Measurements from ENCODE around the gene RBM48.
"Not testable (repeated sequence)": the region's sequence is repeated elsewhere in the genome, so short reads cannot be mapped to it uniquely, and the experiment has no call there.

Gene RBM48

DNA sequence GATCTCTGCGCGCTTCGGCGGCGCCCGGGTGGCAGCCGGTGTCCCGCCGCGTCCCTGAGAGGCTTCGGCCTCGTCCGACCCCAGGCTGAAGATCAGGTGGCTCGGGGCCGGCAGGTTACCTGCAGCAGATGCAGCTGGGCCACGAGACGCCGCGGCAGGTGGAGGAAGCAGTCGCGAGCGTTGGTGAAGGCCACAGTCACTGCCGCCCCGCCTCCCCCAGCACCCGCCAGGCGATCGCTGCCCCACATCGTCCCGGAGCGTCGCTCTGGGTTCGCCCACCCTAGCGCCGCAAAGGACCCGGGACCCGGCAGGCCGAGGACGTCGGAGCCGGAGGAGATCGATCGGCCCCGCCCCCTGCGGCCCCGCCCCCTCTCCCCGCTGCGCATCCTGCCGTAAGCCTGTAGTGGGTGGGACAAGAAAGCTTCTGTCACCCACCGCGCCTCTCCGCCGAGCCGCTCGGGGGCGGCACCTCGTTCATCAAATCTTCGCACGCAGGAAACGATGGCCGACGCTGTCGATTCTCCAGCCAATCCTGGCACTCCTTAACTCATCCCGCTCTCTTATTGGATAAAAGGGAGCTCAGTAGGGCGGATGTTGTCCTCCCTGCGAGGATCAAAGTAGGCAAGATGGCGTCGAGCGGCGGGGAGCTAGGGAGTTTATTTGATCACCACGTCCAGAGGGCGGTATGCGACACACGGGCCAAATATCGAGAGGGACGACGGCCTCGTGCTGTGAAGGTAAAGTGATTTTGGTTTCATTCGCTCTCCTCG, at the start of gene RBM48, which contains the start of gene PEX1:
TSS of gene RBM48 (plus strand) at position 608 of the 770 bp plus-strand sequence. CDS start at position 627, 19 bp downstream.
TSS of gene PEX1 (minus strand) at position 333 of the 770 bp plus-strand sequence. CDS start at position 248, 85 bp downstream.
- TF ChIP-seq, protein P1, sequence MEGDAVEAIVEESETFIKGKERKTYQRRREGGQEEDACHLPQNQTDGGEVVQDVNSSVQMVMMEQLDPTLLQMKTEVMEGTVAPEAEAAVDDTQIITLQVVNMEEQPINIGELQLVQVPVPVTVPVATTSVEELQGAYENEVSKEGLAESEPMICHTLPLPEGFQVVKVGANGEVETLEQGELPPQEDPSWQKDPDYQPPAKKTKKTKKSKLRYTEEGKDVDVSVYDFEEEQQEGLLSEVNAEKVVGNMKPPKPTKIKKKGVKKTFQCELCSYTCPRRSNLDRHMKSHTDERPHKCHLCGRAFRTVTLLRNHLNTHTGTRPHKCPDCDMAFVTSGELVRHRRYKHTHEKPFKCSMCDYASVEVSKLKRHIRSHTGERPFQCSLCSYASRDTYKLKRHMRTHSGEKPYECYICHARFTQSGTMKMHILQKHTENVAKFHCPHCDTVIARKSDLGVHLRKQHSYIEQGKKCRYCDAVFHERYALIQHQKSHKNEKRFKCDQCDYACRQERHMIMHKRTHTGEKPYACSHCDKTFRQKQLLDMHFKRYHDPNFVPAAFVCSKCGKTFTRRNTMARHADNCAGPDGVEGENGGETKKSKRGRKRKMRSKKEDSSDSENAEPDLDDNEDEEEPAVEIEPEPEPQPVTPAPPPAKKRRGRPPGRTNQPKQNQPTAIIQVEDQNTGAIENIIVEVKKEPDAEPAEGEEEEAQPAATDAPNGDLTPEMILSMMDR (IDR thresholded peaks at IDR 0.05; ENCODE audit: low read length), result peak; percentile 53
- TF ChIP-seq EZH2phosphoT487 (IDR thresholded peaks at IDR 0.05; ENCODE audit: low read length) (no peak), EZH2 (optimal IDR thresholded peaks at IDR 0.05; ENCODE audit: low read depth, low read length) (no peak)
- H3K79me2 ChIP-seq (ENCODE audit: low read length), result peaks cover 52% of the 10 kb centered on the region
- DNase-seq, result peak; percentile 99

DNA sequence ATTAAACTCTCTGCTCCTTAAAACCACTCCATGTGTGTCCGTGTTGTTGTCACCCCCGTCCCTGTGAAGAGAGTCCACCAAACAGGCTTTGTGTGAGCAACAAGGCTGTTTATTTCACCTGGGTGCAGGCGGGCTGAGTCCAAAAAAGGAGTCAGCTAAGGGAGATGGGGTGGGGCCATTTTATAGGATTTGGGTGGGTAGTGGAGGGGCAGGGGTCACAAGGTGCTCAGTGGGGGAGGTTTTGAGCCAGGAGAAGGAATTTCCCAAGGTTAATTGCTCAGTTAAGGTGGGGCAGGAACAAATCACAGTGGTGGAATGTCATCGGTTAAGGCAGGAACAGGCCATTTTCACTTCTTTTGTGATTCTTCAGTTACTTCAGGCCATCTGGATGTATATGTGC, 49.4 kb upstream of the RBM48 start:
- not testable (repeated sequence) for H3K36me3 ChIP-seq (replicated peaks; ENCODE audit: insufficient read depth, low read length); H3K9ac ChIP-seq (ENCODE audit: low read length); H3K4me1 ChIP-seq (ENCODE audit: low read length); H4K20me1 ChIP-seq (ENCODE audit: insufficient read depth, low read length); H3K79me2 ChIP-seq (ENCODE audit: low read length); DNase-seq; H3K4me2 ChIP-seq (ENCODE audit: low read depth, low read length); H3K27ac ChIP-seq (ENCODE audit: low read length); H3K4me3 ChIP-seq (ENCODE audit: low read length); H2AFZ ChIP-seq (ENCODE audit: low read length); H3K9me2 ChIP-seq (replicated peaks; ENCODE audit: insufficient read depth, low read length); H3F3A ChIP-seq (ENCODE audit: insufficient read depth, low read length); H3K9me3 ChIP-seq (replicated peaks; ENCODE audit: insufficient read depth, low read length); H3K27me3 ChIP-seq (replicated peaks; ENCODE audit: insufficient read depth, low read length)

More for the DNA sequence above, at the start of gene RBM48, which contains the start of gene PEX1:
- Histone ChIP-seq H3K9ac (ENCODE audit: low read length) (peak within 1 kb of the TSS; percentile 94), H4K20me1 (ENCODE audit: insufficient read depth, low read length) (no peaks in the 10 kb centered on the region), H2AFZ (ENCODE audit: low read length) (peak within 1 kb of the TSS; percentile 95), H3K4me1 (ENCODE audit: low read length) (peaks cover 5% of the 10 kb centered on the region), H3F3A (ENCODE audit: insufficient read depth, low read length) (peaks cover 14% of the 10 kb centered on the region), H3K4me2 (ENCODE audit: low read depth, low read length) (peak within 1 kb of the TSS; percentile 75), H3K9me2 (replicated peaks; ENCODE audit: insufficient read depth, low read length) (no peaks in the 10 kb centered on the region), H3K4me3 (ENCODE audit: low read length) (peak within 1 kb of the TSS; percentile 98), H3K27ac (ENCODE audit: low read length) (peak within 1 kb of the TSS; percentile 92), H3K27me3 (replicated peaks; ENCODE audit: insufficient read depth, low read length) (no peaks in the 10 kb centered on the region), H3K9me3 (replicated peaks; ENCODE audit: insufficient read depth, low read length) (no peaks in the 10 kb centered on the region), H3K36me3 (replicated peaks; ENCODE audit: insufficient read depth, low read length) (peaks cover 6% of the 10 kb centered on the region; the same call in 1 of the 2 replicates)

DNA sequence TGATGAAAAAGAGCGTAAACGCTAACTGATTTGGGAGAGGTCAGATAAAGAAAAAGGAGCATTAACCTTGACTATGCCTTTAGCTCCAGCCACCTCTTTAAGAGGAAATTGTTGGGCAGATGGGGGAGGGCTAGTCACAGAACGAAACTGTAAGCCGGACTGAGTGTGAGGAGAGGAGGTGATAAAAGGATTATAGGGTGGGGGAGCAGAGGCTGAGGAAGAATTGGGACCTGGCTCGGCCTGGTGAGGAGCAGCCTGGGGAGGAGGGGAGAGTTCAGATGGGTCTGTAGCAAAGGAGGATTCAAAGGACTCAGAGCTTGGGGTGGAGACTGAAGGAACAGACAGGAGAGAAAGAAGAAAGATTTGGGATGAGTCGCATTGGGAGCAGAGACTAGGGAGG, 45.0 kb upstream of the RBM48 start:
- H3K9ac ChIP-seq (ENCODE audit: low read length); H3K27ac ChIP-seq (ENCODE audit: low read length); H3K36me3 ChIP-seq (replicated peaks; ENCODE audit: insufficient read depth, low read length); DNase-seq; H3F3A ChIP-seq (ENCODE audit: insufficient read depth, low read length); H2AFZ ChIP-seq (ENCODE audit: low read length); H3K27me3 ChIP-seq (replicated peaks; ENCODE audit: insufficient read depth, low read length); H3K4me1 ChIP-seq (ENCODE audit: low read length); H3K79me2 ChIP-seq (ENCODE audit: low read length); H4K20me1 ChIP-seq (ENCODE audit: insufficient read depth, low read length); H3K9me2 ChIP-seq (replicated peaks; ENCODE audit: insufficient read depth, low read length); H3K9me3 ChIP-seq (replicated peaks; ENCODE audit: insufficient read depth, low read length); H3K4me3 ChIP-seq (ENCODE audit: low read length); H3K4me2 ChIP-seq (ENCODE audit: low read depth, low read length): not testable (repeated sequence)

DNA sequence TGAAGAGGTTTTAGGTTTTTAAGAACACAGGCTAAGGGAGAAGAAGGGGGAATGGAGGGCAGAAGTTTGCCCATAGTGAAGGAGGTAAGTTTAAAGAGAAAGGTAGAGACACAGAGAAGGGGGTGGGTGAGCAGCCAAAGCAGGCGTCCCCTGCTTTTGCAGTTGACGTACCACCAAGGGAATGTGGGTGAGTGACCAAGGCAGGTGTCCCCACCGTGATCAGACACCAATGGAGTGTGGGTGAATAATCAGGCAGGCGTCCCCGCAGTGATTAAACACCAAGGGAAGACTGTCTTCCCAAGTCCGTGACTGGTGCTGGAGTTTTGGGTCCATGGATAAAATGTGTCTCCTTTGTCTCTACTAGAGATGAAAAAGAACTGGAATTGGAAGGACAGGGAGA, 44.4 kb upstream of the RBM48 start:
- not testable (repeated sequence) for DNase-seq; H3K36me3 ChIP-seq (replicated peaks; ENCODE audit: insufficient read depth, low read length); H3K79me2 ChIP-seq (ENCODE audit: low read length); H3K4me1 ChIP-seq (ENCODE audit: low read length); H3K27ac ChIP-seq (ENCODE audit: low read length); H3F3A ChIP-seq (ENCODE audit: insufficient read depth, low read length); H3K4me2 ChIP-seq (ENCODE audit: low read depth, low read length); H3K9me2 ChIP-seq (replicated peaks; ENCODE audit: insufficient read depth, low read length); H3K4me3 ChIP-seq (ENCODE audit: low read length); H3K27me3 ChIP-seq (replicated peaks; ENCODE audit: insufficient read depth, low read length); H3K9me3 ChIP-seq (replicated peaks; ENCODE audit: insufficient read depth, low read length); H2AFZ ChIP-seq (ENCODE audit: low read length); H3K9ac ChIP-seq (ENCODE audit: low read length); H4K20me1 ChIP-seq (ENCODE audit: insufficient read depth, low read length)
